ENCODE results near the gene TERT. TPM values are rescaled to one million over a fixed set of nuclear protein-coding genes. Genes with fewer than 3 reads are reported as not detected.

Gene TERT
- polyA plus RNA-seq, 2 of the 4 experiments (the other 2 are of a cell fraction) = 1.1 to 4.0 TPM

DNA sequence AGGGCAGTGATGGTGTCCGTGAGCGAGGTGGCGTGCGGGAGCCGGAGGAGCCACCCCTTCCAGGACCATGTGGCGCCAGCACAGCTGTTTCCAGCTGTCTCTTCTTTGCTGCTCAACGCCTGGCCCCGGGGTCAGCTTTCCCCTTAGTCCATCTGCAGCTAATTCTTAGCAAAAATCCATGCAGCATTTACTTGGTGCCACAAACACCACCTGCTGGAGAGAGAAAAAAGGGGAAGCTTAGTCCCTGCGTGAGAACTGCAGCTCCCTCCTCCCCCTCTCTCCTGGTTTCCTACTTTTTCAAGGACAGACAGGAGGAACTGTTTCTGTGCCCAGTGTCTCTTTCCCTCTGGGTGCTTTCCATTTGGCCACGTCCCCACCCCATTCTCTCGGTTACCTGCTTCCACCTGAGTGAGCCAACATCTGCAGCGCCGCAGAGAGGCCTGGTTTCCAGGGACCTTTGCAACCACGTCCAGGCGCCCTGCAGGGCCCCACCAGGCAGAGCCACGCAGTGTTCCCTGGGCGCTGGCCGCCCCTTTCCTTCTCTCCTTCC is 90.1 kb downstream of the TERT start:
- Histone ChIP-seq H3K4me1 (no peaks in the 10 kb centered on the region; the same call in 2 of the 3 replicates), H3K9me3 (no peaks in the 10 kb centered on the region), H3K4me2 (no peak overlapping the region), H3K4me3 (no peak overlapping the region), H3K27ac (no peak overlapping the region)
- TF ChIP-seq ESRRA (IDR thresholded peaks at IDR 0.05; ENCODE audit: borderline replicate concordance, low read length) = no peak
- no peak for TF ChIP-seq RNF2 (IDR thresholded peaks at IDR 0.05; ENCODE audit: borderline replicate concordance, low read depth)
- no peak for TF ChIP-seq E2F6 (IDR thresholded peaks at IDR 0.05; ENCODE audit: borderline replicate concordance, low read depth)
- no peak for TF ChIP-seq BHLHE40 (IDR thresholded peaks at IDR 0.05; ENCODE audit: low read depth, low read length)
- TF ChIP-seq KDM5A (IDR thresholded peaks at IDR 0.05) = no peak
- TF ChIP-seq NFE2L2 (conservative IDR thresholded peaks at IDR 0.05; ENCODE audit: low read length) = no peak
- no peak for TF ChIP-seq HOXA7 (CRISPR knock-in tag; IDR thresholded peaks at IDR 0.05)
- no peak for TF ChIP-seq EP300 (IDR thresholded peaks at IDR 0.05)
- no peak for TF ChIP-seq POLR2AphosphoS2 (conservative IDR thresholded peaks at IDR 0.05; ENCODE audit: low read length)
- TF ChIP-seq FOSB (CRISPR knock-in tag; IDR thresholded peaks at IDR 0.05) = no peak
- TF ChIP-seq ZNF302 (CRISPR knock-in tag; IDR thresholded peaks at IDR 0.05) = no peak
- TF ChIP-seq, protein P1, sequence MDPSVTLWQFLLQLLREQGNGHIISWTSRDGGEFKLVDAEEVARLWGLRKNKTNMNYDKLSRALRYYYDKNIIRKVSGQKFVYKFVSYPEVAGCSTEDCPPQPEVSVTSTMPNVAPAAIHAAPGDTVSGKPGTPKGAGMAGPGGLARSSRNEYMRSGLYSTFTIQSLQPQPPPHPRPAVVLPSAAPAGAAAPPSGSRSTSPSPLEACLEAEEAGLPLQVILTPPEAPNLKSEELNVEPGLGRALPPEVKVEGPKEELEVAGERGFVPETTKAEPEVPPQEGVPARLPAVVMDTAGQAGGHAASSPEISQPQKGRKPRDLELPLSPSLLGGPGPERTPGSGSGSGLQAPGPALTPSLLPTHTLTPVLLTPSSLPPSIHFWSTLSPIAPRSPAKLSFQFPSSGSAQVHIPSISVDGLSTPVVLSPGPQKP (IDR thresholded peaks at IDR 0.05; ENCODE audit: low read depth, low read length) = no peak
- TF ChIP-seq CBX8 (IDR thresholded peaks at IDR 0.05) = no peak
- TF ChIP-seq CHD4 (IDR thresholded peaks at IDR 0.05; ENCODE audit: borderline replicate concordance) = no peak
- TF ChIP-seq CEBPB (IDR thresholded peaks at IDR 0.05) = no peak
- TF ChIP-seq JUNB (IDR thresholded peaks at IDR 0.05) = no peak
- TF ChIP-seq POLR2A (IDR thresholded peaks at IDR 0.05; ENCODE audit: low read length) = no peak
- TF ChIP-seq MAZ (IDR thresholded peaks at IDR 0.05; ENCODE audit: borderline replicate concordance, low read depth, low read length) = no peak
- TF ChIP-seq ZSCAN20 (CRISPR knock-in tag; IDR thresholded peaks at IDR 0.05) = no peak
- 41% methylated on average over 15 of the region's 18 CpGs for WGBS (ENCODE audit: missing lambda C conversion rate)
- peak; percentile 25 to 57; a peak in 5 of 6 replicates for ATAC-seq
- peak; percentile 28 to 58 for DNase-seq (ENCODE audit: low read depth in 1 of 2, low spot score in 1 of 2)
- ChIA-PET POLR2A (no interaction called here), CTCF (interaction anchor here (0.6 to 5.6 kb wide), 5 partner anchors 30 to 439 kb away, joined by 3 to 63 read pairs (median 6); no protein-coding TSS in a partner anchor)
- FAIRE-seq = no peak

GRCh38 chr5:1203968-1204692 is 90.7 kb downstream of the TERT start:
- WGBS (ENCODE audit: missing lambda C conversion rate) = 70% methylated on average over 23 of the region's 25 CpGs
- no peak overlapping the region for H3K27ac ChIP-seq
- CTCF ChIA-PET = interaction anchor here (1.0 to 4.7 kb wide), 6 partner anchors 12 to 441 kb away, joined by 3 to 20 read pairs (median 4); no protein-coding TSS in a partner anchor
- FAIRE-seq (no peak), DNase-seq (ENCODE audit: low read depth in 1 of 2, low spot score in 1 of 2) (no peak), ATAC-seq (no peak)
- POLR2A ChIA-PET = no interaction called here
- H3K4me3 ChIP-seq = no peak overlapping the region
- H3K4me2 ChIP-seq = no peak overlapping the region
- H3K4me1 ChIP-seq = no peaks in the 10 kb centered on the region; the same call in 2 of the 3 replicates
- H3K9me3 ChIP-seq = no peaks in the 10 kb centered on the region
- no peak for TF ChIP-seq NFE2L2 (conservative IDR thresholded peaks at IDR 0.05; ENCODE audit: low read length)
- TF ChIP-seq, protein P2, sequence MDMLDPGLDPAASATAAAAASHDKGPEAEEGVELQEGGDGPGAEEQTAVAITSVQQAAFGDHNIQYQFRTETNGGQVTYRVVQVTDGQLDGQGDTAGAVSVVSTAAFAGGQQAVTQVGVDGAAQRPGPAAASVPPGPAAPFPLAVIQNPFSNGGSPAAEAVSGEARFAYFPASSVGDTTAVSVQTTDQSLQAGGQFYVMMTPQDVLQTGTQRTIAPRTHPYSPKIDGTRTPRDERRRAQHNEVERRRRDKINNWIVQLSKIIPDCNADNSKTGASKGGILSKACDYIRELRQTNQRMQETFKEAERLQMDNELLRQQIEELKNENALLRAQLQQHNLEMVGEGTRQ (IDR thresholded peaks at IDR 0.05) = no peak
- TF ChIP-seq MAZ (IDR thresholded peaks at IDR 0.05; ENCODE audit: borderline replicate concordance, low read depth, low read length) = no peak
- no peak for TF ChIP-seq TFCP2L1 (CRISPR knock-in tag; IDR thresholded peaks at IDR 0.05)
- TF ChIP-seq MYC (IDR thresholded peaks at IDR 0.05; ENCODE audit: borderline replicate concordance, low read length) = no peak
- no peak for TF ChIP-seq JUN (IDR thresholded peaks at IDR 0.05)
- TF ChIP-seq FOSL2 (IDR thresholded peaks at IDR 0.05) = no peak
- no peak for TF ChIP-seq FOSL2 (CRISPR knock-in tag; IDR thresholded peaks at IDR 0.05)
- TF ChIP-seq KDM5A (IDR thresholded peaks at IDR 0.05) = no peak
- no peak for TF ChIP-seq CHD4 (IDR thresholded peaks at IDR 0.05; ENCODE audit: borderline replicate concordance)
- no peak for TF ChIP-seq RNF2 (IDR thresholded peaks at IDR 0.05; ENCODE audit: borderline replicate concordance, low read depth)
- no peak for TF ChIP-seq RAD21 (conservative IDR thresholded peaks at IDR 0.05 in 1 of 2, IDR thresholded peaks at IDR 0.05 in 1 of 2)
- TF ChIP-seq BHLHE40 (IDR thresholded peaks at IDR 0.05; ENCODE audit: low read depth, low read length) = no peak
- no peak for TF ChIP-seq HOXA7 (CRISPR knock-in tag; IDR thresholded peaks at IDR 0.05)
